Brain microvascular endothelial cell (primary cell): Measurements from ENCODE around the gene IMPG1.

Experiments used
- DNase-seq: peaks from one replicate; pipeline ENCODE4 v3.0.0-alpha.2; 2020
- H3K27ac ChIP-seq: fragments of 250-450 bp; sonication (Bioruptor Pico); 2 replicates; pipeline ENCODE4 v1.5.1; 2020; ENCODE audit warnings: mild to moderate bottlenecking, moderate library complexity
- H3K27me3 ChIP-seq: fragments of 250-450 bp; sonication (Bioruptor Pico); replicated peaks from 2 replicates; pipeline ENCODE4 v1.5.1; 2020; ENCODE audit warnings: mild to moderate bottlenecking
- H3K36me3 ChIP-seq: fragments of 250-450 bp; sonication (Bioruptor Pico); replicated peaks from 2 replicates; pipeline ENCODE4 v1.5.1; 2020; ENCODE audit warnings: mild to moderate bottlenecking
- H3K4me3 ChIP-seq: 2 replicates; pipeline ENCODE4 v1.5.1; 2011; ENCODE audit warnings: low read depth, mild to moderate bottlenecking, control low read depth, low read length, moderate library complexity
- CTCF ChIP-seq: IDR thresholded peaks from 2 replicates; pipeline ENCODE4 v1.5.1; 2011; ENCODE audit warnings: low read depth, mild to moderate bottlenecking, moderate library complexity, low read length, control low read depth, inconsistent platforms; ENCODE audit errors: missing control alignments
- in situ Hi-C: cut with HindIII; loops from 2 replicates; pipeline ENCODE4 v1.10.0; 2017; ENCODE audit warnings: low sequenced_read_pairs, low pct_ligation_motif_present

IMPG1 gene

GRCh38 chr6:75952128-75952527, 120.3 kb downstream of the IMPG1 start:
- H3K27me3 ChIP-seq, result no peaks in the 10 kb centered on the region
- H3K36me3 ChIP-seq, result no peaks in the 10 kb centered on the region
- no peak for DNase-seq
- no peak overlapping the region for H3K4me3 ChIP-seq
- H3K27ac ChIP-seq, result no peak overlapping the region
- no peak for TF ChIP-seq CTCF
- in situ Hi-C loops, result no loop called here

DNA sequence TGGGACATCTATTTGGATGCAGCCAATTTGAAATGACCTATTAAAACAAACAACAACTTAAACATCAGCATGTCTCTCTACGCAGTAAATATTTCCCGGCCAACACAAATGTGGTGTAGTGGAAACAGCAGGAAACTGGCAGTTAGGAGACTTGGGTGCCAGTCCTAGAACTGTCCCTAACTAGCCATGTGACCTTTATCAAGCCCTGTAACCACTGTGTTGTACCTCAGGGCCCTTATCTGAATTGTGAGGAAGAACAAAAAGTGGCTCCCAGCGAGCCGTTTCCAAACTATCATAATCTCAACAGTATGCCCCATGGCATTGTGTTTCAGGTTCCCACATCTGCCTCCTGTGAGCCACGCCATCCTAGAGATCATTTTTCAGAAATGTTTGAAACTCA, 124.5 kb downstream of the IMPG1 start:
- no peak for DNase-seq
- H3K36me3 ChIP-seq, result no peaks in the 10 kb centered on the region
- TF ChIP-seq CTCF, result no peak
- in situ Hi-C loops, result loop anchor here (25.0 kb wide), 1 partner anchor 1514 kb away; the partner anchor contains the start of gene HTR1B
- no peak overlapping the region for H3K4me3 ChIP-seq
- no peak overlapping the region for H3K27ac ChIP-seq
- no peaks in the 10 kb centered on the region for H3K27me3 ChIP-seq

DNA sequence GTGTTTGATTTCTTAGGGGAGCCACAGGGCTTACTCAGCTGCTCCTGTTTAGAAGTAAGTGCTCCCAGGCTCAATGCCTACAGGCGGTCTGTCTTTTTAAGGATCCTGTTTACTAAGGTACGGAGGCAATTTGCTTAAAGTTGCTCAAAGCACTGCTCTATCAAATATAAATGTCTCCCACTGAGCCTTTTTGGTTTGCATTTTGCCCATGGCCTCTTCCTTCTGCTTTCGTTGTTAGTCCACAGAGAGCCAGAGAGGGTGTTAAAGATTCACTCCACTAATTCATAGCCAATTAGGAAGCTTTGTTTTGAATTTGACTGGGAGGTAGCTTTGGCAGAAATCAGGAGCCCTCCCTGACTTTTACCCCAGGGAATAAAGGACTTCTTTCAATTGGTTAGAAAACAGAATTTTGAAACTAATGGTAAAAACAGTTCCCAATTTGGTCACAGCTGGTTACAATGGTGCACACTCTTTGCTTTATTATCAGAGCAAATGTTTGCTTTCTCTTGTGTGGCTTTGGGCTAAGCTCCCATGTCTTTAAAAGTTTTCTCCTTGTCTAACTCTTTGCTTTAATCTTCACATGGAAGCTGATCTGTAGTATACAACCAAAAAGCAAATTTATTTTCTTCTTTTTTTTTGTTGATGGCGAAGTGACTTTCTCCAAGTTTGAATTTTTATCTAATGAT, 126.2 kb downstream of the IMPG1 start:
- in situ Hi-C loops, result loop anchor here (25.0 kb wide), 1 partner anchor 1516 kb away; the partner anchor contains the start of gene HTR1B
- Histone ChIP-seq H3K27me3 (no peaks in the 10 kb centered on the region), H3K27ac (no peak overlapping the region), H3K4me3 (no peak overlapping the region), H3K36me3 (no peaks in the 10 kb centered on the region)
- no peak for TF ChIP-seq CTCF
- no peak for DNase-seq

GRCh38 chr6:75943381-75943780, 129.1 kb downstream of the IMPG1 start:
- in situ Hi-C loops, result loop anchor here (25.0 kb wide), 1 partner anchor 1519 kb away; the partner anchor contains the start of gene HTR1B
- DNase-seq, result no peak
- H3K27ac ChIP-seq, result no peak overlapping the region

DNA sequence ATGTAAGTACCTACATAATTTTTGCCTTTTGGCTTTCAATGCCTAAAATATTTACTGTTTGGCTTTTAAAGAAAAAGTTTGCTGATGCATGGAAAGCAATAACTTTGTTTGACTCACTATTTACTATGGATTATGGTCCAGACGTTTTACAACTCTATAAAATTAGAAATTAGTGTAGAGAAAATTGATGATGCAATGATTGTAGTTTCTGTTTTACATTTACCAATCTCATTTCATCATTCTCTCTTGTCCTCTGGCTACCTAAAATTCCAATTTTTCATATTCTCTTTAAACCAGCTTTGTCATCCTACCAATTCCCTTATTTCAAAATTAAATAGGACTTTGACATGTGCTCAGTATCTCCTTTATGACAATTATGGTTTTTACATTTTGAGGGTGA, 131.0 kb downstream of the IMPG1 start:
- TF ChIP-seq CTCF, result no peak

More at GRCh38 chr6:75943381-75943780, 129.1 kb downstream of the IMPG1 start:
- no peak for TF ChIP-seq CTCF
- Histone ChIP-seq H3K4me3 (no peak overlapping the region), H3K27me3 (no peaks in the 10 kb centered on the region), H3K36me3 (no peaks in the 10 kb centered on the region)

More for the DNA sequence above, 131.0 kb downstream of the IMPG1 start:
- Histone ChIP-seq H3K36me3 (no peaks in the 10 kb centered on the region), H3K27me3 (no peaks in the 10 kb centered on the region), H3K4me3 (no peak overlapping the region), H3K27ac (no peak overlapping the region)
- DNase-seq, result no peak
- in situ Hi-C loops, result loop anchor here (25.0 kb wide), 1 partner anchor 1521 kb away; the partner anchor contains the start of gene HTR1B
